GM18526 (cell line): Measurements from ENCODE around the gene PLP2.
A peak's percentile ranks its signal among the peaks of the same experiment; 100 is the strongest.

Experiments
- POLR2A ChIP-seq: IDR thresholded peaks from 3 replicates; pipeline ENCODE4 v1.6.1; 2011; ENCODE audit not compliant: insufficient read length; ENCODE audit errors: extremely low read depth

PLP2 gene

DNA sequence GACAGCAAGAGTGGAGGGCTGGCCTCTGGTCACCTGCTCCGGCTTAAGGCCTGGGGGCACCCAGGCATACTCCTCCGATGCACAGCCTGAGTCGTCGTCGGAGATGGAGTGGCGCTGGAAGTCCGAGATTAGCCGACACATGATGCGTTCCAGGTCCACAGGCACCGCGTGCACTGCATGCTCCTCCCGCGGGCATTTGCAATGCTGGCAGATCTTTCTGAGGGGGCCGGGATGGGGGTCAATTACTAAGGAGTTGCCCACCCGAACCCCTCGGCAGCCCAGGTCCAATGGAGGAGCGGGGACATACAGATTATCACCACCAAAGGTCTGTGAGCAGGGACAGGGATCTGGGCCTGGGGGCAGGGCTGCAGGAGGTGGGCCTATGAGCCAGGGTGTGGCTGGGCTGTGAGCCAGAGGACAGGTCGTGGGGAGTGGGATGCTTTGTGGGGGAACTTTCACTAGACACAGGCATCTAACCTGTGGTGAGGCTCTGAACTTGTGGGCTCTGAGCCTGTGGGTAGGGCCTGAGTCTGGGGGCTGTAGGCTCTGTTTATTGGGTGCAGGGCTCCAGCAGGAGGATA lies 12.1 kb downstream of the PLP2 start:
- TF ChIP-seq POLR2A: no peak

DNA sequence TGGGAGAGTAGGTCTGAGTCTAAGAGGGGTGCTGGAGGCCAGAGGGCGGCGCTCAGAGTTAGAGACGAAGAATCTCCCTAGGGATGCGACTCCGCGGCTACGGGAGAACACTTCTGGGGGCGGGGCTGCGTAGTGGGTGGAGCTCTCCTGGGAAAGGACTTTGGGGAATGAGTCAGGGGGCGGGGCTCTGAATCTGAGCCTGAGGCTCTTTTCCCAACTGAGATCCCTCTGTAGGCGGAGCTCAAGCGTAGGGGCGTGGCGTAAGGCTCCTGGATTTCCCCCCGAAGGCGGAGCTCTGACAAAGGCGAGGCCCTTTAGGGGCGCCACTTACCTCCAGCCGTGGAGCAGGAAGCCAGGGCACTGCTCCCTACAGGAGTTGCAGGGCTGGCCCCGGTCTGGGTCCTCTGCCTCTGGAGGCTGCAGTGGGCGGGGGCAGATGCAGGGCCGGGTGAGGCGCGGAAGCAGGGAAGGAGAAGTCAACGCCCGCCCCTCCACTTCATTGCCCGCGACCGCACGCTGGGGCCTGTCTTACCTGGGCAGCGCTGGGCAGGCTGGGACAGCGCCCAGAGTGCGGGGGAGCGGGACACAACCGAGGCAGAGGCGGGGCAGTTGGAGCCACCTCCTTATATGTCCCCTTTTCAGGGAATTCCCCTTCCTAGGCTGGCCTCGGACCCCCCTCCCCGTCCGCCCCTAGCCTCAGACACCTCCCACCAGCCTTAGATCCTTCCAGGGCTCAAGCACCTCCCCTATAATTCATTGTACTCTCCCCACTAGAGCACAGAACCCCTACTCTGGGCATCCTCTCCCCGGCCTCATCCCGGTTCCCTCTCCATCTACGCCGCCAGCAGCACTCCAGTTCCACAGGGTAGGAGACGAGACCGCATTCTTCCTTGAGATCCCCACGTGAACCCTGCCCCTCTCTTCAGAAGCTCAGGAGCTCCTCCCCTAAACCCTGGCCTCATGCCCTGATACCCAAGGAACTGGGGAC lies 12.9 kb downstream of the PLP2 start:
- peak; percentile 27 for TF ChIP-seq POLR2A

DNA sequence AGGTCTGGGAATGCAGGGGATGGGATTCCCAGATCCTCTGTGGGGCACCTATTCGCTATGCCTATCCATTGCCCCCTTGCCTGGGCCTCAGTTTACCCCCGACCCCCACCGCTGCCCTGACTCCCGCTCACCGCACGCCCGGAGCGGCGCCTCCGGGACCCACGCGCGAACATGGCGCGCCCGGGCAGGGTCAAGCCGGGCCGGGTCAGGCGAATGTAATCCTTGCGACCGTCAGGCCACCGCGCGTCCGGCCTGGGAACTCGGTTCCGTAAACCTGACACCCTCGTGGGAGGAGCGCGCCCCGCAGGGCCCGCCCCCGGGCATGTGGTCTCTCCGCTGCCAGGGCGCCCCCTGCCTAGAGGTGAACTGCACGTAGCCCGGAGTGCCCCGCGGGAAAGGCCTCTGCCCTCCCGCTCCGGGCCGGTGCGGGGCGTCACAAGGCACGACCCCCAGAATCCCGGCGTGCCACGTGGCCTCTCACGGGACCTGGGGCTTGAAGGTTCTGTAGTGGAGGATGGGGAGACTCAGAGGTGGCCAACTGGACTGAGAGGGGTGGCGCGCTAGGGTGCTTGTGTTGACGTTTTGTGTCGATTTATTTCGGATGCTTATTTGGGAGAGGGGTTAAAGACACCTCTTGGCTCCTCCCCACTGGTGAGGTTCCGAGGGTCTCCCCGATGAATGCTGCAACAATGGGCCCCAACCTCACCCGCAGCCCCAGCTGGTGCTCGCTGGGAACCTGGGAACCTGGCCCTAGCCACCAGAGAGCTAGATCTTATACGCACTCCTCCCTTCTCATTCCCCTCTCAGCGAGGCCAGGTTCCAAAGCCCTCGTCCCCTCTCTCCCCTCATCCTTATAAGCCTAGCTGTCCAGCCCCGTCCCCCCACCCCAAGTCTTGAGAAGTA lies 14.7 kb downstream of the PLP2 start, which contains the start of gene PRICKLE3:
Gene PRICKLE3 (minus strand): TSS at position 249 of the 903 bp plus-strand sequence. CDS start 76 bp downstream, at position 173.
- TF ChIP-seq POLR2A: peak; percentile 55

DNA sequence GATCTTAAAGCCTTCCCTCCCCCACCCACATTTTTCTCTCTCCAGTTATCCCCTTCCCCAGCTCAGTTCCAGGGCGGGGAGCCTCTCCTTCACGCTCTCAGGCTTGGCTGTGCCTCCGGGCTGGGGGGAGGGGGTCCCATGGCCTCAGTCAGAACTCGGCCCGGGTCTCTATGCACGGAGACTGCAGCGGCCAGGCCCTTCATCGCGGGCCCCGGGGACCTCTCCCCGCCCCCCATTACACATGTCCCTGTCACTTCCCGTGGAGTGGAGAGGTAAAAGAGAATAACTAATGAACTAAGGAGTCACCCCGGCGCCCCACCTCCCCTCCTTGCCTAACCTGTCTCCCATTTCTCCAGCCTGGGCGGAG lies 15.3 kb downstream of the PLP2 start:
- TF ChIP-seq POLR2A: no peak

DNA sequence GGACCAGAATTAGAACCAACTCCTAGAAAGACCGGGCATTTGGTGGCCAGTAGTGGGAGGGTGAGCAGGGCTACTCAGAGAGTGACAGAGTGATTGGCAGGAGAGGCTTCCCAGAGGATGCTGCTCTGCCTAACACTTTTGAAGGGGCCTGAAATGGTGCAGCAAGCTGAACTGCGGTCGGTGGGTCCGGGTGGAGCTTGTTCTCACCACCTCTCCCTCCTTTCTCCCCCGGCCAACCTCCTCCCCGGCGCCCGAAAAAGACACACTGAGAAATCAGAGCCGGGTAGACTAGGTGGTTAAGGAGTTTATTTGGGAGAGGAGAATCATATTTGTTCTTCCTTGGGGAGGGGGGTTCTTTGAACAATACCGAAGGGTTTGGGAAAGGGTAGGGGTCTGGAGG lies 15.8 kb downstream of the PLP2 start:
- no peak for TF ChIP-seq POLR2A

DNA sequence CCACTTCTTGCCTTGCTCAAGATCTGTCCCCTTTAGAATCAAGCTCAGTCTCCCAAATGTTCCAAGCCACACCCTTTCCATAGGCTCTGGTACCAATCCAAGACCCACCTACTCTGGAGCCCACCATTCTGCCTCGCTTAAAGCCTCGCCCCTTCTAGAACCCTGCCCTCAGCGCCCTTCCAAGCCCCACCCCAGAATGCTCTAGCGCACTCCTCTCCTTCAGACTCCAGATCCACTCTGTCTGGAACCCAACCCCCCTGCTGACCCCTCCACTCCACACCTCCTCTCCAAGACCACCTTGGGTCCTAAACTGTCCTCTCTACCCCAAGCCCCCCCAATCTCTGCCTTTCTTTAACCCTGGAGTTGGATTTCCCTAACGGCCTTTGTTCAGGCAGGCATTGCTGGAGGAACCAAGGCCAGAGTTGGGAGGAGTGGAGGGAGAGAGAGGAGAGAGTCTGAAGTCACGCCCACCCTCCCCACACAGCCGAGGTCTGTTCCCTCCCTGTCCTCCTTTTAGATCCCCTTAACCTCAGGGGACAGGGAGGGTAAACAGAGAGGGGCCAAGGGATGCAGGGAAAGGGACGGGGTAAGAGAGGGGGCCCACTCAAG lies 16.9 kb downstream of the PLP2 start:
- no peak for TF ChIP-seq POLR2A

DNA sequence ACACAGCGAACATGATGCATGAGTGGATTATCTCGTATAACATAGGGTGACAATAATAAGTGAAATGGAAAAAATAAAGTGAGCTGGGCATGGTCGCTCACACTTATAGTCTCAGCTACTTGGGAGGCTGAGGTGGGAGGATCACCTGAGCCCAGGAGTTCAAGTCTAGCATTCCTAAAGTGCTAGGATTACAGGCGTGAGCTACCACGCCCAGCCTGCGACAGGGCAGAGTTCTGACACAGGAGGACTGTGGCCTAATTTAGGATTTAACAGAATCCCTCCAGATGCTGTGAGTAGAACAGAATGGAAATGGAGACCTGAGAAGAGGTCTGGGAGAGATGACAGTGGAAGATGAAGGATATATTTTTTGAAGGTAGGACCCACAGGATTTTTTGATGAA lies 17.9 kb downstream of the PLP2 start:
- TF ChIP-seq POLR2A: no peak

DNA sequence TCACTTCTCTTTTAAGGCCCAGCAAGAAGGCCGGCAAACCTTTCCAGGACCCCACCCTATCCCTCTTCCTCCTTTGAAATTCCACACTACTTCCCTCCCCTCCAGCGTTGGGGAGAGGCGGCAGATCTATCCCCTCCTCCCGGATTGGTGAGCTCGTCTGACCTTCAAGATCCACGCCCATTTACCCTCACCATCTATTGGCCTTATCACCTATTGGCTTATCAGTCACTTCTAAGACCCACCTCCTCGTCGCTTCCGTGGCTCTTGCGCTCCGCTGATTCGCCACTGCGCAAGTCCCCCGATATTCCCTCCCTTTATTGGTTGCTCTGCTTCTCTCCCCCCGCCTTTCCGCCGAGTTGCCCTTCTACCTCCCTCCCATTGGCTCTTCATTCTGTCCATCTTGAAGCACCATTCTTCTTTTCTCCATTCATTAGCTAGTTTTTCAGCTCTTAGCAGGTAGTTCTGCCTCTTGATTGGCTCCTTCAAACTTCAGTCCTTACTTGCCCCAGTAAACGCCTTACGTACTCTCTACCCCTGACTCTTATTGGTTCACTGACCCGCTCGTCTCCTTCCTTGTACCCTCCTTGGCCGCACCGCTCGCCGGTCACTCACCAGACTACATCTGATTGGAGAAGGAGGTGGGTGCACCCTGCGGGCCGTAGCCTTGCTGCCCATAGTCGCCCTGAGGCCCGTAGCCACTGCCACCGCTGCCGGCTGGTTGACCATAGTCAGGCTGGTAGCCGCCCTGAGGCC lies 19.3 kb downstream of the PLP2 start:
- TF ChIP-seq POLR2A: peak; percentile 87

DNA sequence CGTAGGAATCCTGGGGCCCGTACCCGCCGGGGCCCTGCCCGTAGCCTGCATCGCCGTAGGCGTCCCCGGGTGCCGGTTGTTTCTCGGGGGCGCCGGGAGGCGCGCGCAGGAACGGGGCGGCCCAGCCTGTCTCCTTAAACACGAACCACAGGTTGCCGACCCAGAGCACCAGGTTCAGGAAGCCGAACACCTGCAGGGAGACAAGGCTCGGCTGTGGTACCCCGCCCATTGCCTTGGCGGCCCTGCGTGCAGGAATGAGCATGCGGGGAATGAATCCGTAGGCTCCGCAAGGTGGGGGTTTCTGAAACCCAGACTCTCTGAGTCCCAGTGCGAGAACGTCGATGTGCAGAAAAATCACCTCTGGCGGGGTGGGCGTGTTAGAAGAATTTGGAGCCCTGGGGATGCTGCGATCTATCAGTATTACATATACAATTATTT lies 19.9 kb downstream of the PLP2 start:
- no peak for TF ChIP-seq POLR2A

DNA sequence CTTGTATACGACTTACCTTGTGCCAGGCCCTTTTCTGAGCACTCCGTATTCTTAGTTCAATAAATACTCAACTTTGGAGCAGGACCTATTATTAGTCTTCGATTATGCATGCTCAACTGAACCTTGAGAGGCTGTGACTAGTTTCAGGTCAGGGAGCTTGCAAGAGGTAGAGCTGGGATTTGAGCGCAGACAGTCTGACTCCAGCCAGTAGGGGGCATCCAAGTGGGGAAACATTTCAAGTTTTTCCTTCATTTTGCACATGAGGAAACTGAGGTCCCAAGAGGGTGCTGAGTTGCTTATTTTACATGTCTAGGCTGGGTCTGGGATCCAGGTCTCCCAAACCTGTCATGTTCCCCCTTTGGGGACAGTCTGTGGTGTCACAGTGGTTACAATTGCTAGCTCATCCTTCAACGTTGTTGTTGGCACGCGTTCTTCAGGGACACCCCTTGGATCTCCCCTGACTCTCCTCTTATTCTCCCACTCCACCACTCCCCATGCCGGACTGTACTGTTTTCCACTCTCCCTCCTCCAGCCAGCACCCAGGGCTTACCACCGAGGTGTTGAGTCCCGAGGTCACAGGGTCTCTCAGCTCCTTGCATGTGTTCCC lies 21.1 kb downstream of the PLP2 start:
- TF ChIP-seq POLR2A: no peak

DNA sequence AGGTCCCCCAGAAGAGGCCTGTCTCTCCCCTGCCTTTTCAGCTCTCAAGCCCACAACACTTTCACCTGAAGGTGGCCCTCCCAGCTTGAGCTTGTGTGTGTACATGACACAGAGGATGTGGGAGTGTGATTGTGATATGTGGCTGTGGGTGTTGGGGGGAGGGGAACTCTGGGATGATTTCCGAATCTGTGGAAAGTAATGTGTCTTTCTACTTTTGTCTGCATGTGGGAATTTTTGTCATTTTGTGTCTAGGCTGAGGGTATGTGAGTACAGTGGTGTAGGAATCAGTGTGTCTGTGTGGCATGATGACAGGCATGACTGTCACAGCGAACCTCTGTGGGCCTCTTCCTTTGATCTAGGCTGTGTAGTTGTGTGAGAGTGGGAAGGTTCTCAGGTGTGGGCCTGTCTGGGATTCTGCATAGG lies 21.9 kb downstream of the PLP2 start:
- no peak for TF ChIP-seq POLR2A

DNA sequence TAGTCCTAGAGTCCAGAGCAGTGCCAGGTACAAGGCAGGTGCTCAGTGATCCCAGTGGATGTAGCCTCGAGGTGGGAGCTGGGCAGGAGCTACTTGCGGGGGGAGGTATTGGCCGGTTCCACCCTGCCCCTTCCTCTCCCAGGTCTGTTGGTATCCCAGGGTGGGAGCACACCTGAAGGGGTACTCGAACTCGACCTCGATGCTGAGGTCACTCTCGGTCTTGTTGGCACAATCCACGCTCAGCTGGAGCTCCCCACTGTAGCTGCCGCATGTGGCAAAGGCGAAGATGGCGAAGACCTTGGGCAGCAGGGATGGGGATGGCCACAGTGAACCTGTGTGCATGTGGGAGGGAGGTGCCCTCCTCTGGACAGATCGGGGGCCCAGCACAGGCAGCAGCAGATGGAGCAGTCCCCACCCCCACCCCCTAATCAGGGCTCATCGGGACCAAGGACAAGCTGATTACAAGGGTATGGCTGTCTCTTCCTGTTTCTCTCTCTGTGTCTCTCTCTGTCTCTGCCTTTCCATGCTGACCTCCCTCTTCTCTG lies 25.9 kb downstream of the PLP2 start:
- no peak for TF ChIP-seq POLR2A

DNA sequence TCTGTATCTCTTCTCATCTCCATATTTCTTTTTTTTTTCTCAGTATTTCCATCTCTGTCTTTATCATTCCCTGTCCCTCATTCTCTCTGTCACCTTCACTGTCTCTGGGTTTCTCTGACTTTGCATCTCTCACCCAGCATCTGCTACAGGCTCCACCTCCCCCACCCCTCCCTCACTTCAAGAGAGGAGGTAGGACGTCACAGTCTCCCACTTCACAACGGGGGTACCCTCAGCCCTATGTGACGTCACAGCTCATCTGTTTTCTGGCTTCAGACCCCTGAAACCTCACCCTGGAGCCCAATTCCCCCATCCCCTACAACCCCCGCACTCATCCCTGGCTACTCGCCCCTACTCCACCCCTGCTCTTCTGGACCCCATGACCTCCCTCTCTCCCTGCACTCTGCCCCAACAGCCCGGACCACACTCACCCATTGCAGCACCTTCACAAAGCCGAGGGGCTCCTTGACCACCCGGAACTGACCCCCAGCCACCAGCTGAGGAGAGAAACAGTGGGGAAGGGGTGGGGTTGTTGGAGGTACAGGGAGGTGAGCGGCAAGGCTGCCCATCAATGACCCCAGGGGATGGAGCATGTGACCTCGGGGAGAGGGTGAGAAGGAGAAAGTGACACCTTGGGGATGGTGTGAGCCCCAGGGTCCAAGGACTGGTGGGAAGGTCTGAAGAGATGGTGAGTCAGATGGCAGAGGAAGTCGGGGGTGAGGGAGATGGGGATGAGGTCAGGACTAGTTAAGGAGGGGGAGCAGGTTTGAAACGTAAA lies 27.0 kb downstream of the PLP2 start:
- no peak for TF ChIP-seq POLR2A
